GM21723 (cell line): ENCODE measurements around the gene ME3.

Experiments used
- ATAC-seq: cut with Tn5 transposase; IDR thresholded peaks from one replicate; pipeline ENCODE4 v1.9.1; 2021; ENCODE audit warnings: mild to moderate bottlenecking, moderate library complexity; ENCODE audit not compliant: unreplicated experiment

Gene ME3

DNA sequence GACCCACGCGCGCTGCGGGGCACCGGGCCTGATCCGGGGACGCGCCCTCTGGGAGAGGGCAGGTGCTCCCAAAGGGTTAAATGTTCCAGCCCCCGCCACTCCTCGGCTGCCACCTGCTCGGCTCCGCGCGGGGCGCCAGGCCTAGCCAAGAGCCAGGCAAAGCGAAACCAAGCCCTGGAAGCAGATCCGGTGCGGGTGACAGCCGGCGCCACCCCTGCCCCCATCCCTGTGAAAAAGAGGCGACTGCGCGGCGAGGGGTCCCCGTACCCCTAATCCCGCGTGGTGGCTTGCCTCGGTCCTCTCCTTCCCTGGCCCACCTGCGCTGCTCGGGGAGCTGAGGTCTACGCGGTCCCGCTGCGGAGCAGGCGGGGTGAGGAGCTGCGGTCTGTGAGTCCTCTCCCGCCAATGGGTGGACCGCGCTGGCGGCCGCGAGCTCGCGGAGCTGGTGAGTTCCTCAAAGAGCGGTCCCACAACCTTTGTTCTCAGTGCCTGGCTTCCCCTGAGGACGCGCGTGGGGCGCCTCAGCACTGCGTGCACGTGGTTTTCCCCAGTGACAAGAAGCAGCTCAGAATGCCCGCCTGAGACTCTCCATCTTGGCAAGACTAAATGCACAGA lies at the start of gene ME3:
Gene ME3, minus strand, starts transcription at position 610 of the 615 bp plus-strand sequence.
- ATAC-seq, result peak; percentile 50

DNA sequence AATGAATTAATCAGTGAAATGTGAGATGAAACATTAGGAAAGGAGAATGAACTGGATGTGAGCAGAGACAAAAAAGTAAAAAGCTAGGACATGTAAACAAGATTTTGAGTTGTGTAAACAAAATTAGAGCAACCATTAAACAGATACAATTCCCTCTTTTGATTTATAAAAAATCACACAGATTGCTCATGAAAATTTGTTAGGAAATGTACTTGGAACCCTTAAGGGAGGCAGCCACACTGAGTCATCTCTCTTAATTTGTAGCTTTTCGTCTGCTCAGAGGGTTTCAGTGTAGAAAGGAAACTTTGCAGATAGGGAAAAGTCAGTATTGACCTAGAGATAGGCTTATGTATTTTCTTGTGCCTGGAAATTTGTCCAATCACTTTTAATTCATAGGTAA lies 49.6 kb upstream of the ME3 start:
- ATAC-seq, result no peak

DNA sequence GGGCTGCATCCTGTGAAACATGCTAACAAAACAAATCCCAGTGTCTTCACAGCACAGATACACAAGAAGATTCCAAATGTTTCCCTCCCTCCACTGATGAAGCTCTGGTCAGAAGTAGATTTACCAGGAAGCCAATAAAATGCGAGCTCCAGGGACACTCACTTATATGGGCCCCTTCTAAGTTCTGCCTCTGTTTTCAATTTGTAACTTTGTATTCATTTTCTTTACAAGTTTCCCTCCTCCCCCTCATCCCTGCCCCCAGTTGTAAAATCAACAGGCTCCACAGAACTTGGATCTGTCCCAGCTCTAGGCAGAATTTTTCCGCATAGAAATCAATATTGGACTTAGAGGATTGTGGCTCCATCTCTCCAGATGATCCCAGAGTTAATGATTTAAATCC lies 48.1 kb upstream of the ME3 start:
- no peak for ATAC-seq

DNA sequence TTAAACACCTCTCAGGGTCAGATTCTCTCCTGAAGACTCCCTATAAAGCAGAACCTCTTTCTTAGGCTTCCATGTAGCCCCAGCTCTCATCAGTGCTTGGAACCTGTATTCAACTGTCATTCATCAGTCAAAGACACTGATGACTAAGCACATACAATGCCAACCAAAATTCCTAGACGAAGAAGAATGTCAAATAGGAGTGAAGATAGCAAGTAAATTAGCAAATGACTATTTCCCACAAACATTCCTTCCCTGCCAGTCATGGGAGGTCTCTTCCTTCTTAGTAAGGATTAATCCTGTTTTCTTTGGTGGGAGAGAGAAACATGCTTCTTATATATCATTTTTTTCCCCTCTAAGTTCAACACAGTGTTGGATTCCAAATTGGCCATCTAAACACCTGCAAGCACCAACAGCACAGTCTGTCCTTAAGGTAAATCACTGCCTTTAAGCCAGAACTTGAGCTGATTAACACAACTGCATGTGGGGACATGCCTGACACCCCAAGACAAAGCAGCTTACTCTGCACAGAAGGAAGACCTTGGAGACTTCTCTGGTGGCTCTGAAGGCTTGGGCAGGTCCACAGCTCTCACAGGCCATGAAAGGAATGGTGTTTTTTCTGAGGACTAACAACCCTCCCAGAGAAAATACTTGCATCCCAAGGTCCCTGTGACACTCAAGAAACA lies 47.5 kb upstream of the ME3 start:
- ATAC-seq, result no peak

DNA sequence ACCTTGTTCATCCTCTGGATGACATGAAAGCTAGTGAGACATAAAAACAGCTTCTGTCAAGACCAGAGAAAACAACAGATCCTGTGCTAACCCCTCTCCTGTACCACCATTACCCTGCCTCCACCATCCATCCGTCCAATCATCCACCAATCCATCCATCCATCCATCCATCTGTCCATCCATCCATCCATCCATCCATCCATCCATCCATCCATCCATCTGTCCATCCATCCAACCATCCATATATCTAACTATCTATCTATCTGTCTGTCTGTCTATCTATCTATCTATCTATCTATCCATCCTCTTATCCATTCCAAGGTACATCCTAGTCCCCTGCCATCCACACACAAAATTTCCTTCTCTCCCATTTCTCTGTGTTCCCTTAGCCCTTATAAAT lies 46.6 kb upstream of the ME3 start:
- ATAC-seq, result no peak

DNA sequence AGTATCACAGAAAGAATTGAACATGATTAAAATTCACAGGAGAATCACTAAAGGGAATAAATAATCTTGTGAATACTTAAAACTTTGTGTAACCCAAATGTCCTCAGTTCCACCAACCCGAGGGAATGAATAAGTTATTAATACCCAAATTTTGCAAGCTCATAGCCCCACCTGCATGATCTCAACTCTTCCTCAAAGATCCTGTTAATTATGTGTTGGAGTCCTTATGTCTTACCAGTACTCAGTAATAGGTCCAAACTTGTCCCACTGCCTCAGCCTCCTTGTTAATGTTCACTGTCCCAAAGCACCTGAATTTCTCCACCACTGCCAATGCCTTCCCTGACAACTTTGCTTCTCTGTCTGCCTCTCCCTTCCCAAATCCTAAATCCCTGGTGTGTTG lies 46.1 kb upstream of the ME3 start:
- no peak for ATAC-seq

DNA sequence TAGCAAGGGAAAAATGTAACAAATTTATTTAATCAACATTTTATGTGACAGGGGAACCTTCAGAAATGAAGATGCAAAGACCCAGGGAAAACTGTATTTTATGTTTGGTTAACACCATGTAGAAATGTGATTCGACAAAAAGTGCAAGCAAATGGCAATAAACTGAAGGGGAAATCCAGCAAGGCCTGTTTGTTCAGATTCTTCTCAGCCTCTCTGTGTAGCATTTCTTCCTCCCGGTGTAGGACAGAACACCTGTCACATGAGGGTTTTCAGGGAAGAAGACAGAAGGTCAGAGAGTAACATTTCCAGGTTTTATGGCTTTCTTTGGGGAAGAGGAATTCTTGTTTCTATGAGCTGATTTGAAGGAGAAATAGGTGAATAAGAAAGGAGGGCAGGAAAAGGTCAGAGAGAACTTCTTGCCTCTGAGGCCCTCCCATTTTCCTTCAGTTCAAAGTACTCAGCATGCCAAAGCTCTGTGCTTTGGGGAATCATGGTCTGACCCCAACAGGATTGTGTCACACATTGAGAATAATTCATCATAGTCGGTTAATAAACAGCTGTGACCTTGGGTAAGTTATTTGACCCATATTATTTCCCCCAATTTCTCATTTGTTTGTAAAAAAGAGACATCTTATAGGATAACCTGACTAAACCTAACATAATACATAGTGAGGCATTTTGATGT lies 45.5 kb upstream of the ME3 start:
- no peak for ATAC-seq

DNA sequence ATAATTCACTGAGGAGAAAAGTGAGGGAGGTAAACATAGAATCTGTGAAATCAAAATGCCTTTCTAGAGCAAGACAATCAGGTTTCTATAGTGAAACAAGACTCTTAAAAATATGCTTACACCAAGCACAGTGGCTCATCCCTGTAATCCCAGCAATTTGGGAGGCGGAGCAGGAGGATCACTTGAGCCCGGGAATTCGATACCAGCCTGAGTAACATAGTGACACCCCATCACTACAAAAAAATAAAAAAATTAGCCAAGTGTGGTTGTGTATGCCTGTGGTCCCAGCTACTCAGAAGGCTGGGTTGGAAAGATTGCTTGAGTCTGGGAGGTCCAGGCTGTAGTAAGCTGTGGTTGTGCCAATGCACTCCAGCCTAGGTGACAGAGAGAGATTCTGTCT lies 43.2 kb upstream of the ME3 start:
- ATAC-seq, result no peak

DNA sequence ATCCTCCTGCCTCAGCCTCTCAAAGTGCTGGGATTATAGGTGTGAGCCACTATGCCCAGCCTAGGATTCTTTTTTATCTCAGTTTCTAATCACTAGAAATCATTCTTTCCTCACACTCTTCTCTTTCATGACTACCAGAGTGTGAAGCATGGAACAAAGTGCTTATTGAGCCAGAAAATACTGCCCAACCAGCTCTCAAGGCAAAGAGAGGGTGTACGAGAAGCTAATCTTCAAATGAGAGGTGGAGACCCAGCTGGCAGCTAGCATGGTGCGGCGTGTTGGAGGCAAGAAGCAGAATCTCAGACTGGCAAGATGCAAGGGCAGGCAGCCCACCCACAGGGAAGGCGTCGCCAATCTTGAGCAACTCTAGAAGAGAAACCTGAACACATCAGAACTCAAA lies 41.1 kb upstream of the ME3 start:
- no peak for ATAC-seq

DNA sequence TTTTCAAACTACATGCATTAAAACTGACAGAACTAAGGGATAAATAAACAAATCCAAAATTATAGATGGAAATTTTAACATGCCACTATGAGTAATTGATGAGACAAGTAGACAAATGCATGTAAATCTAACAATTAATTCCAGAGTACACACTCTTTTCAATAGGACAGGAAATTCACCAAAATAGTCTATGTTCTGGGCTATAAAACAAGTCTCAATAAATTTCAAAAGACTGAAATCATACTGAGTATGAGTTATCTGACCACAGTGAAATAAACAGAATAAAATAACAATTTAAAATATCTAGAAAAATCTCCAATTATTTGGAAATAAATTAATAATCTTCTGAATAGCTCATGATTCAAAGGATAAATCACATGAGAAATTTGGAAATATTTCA lies 38.5 kb upstream of the ME3 start:
- no peak for ATAC-seq

DNA sequence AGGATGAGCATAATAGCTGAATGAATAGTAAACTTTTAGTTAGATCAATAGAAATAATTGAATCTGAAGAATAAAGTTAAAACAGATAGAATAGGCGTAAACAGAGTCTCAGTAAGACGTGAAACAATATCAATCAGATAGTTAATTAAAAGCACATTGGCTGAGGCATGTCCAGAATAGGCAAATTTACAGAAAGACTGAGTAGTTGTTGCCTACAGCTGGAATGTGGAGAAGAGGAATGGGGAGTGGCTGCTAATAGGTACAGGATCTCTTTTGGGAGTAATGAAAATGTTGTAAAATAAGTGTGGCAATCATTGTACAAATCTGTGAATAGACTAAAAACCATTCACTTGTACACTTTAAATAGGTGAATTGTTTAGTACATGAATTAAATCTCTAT lies 36.3 kb upstream of the ME3 start:
- no peak for ATAC-seq

DNA sequence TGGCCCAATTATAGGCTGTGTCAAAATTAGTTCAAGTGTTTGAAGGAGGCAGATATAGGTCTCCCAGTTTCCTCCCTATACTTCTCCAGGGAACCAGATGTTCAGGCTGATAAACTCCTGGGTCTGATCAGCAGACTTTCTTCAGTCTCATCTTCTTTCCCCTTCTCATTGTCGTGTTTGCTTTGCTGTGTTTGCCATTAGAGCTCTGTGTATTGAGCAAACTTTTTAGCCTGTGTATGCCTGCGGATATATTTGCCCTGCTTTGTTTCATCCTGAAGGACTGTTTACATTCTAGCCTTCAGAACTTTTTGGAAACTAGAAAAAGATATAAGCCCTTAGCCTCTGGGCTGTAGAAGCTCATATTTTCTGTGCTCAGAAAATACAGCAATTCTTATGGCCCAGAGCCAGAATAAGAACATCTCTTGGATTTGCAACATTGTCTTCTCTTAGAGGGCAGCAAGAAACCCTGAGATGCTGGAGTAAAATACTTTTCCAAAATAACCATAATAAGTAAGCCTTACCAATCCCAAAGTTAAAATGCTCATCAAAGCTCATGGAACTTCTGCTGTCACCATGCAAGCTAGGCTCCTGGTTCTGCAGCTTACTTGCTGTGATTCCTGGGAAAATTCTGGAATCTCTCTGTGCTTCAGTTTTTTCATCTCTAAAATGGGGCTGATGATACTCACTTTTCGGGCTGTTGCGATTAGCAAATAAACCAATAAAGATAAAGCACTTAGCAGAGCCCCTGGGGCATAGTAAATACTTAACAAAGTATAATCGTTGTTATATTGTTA lies 34.1 kb upstream of the ME3 start:
- no peak for ATAC-seq

DNA sequence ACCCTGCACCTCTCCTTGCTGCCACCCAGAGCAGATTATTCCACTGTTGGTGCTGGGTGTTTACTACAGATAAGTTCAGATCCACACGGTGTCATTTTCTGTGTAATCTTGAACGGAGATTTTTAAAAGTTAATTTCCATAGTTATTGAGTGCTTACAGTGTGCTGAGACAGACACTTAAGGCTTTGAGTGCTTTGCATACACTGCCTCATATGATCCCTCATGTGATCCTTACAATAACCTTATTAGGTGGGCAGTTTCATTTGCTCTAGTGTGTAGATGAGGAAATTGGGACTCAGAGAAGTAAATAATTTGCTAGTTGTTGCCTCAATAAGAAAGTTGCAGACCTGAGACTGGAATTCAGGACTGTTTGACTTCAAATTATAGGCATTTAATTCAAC lies 32.3 kb upstream of the ME3 start:
- ATAC-seq, result no peak

DNA sequence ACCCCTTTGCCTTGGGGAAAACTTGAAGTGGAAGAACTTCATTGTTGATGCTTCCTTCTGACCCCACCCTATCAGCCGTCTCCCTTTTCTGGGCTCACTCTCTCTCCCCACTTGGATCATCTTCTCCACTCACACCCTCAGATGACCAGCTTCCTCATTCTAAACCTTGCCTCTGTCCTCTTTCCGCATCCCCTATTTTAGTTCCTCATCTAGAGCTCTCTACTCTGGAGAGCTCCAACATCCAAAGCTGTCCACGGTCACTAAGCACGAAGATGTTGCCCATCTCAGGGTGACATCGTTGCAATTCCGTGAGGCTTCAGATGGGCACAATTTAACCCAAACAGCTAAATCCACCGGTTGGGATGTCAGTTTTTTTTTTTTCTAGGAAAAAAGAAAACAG lies 31.6 kb upstream of the ME3 start:
- no peak for ATAC-seq

DNA sequence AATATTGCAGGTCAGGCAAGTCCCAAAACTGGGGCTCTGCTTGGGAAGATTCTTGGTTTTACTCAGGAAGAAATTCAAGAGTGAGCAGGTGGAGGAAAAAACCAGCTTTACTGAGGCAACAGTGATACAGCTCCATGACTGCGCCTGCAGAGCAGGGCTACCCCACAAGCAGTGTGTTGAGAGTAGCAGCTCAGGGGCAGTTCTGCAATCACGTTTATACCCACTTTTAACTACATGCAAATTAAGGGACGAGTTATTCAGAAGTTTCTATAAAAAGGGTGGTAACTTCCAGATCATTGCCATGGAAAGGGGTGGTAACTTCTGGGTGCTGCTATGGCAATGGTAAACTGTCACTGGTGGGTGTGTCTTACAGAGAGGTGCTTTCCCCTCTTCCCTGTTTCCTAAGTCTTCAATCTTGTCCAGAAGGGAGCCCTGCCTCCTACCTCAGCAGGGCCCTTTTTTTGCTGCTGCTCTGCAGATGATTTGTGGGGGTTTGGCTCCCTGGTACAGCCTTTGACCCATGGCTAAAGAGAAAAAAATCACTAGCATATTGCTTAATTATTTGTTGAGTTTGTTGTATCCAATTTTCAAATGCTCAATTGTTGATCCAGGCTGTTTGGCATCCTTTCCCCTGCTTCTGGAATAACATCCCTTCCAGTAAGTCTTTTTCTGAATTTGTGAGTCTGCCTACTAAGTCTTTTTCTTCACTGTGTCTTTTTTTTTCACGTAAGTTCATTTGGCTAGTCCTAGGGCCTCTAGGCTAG lies 30.0 kb upstream of the ME3 start:
- no peak for ATAC-seq

DNA sequence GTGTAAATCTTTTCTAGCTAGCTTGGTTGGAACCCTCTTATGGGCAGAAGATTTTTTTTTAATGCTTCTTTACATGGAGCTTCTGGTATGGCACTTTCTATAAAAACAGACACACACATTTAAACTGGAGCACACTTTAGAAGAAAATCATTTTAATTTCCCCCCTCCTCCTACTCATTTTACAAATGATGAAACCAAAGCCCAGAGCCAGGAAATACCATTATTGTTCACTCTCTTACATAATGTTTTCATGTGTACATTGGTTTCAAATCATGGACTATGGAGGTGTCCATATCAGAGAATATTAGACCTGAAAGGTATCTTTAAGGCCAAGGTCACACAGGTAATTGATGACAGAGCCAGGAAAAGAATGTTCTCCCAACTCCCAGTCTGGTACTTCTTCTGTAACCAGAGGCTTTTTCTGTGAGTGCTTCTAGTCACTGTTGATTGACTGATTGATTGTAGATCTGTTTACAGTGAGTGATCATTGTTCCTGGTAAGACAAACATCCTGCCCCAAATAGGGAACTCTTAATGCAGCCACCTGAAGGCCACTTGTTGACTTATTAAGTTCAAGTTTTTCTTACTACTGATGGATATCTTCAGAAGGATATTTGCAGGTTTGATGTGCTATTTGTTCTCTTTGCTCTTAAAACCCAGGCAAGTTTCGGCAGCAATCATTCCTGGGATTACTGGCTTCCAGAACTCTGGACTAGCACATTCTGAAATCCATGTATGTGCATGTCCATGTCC lies 26.8 kb upstream of the ME3 start:
- ATAC-seq, result no peak

DNA sequence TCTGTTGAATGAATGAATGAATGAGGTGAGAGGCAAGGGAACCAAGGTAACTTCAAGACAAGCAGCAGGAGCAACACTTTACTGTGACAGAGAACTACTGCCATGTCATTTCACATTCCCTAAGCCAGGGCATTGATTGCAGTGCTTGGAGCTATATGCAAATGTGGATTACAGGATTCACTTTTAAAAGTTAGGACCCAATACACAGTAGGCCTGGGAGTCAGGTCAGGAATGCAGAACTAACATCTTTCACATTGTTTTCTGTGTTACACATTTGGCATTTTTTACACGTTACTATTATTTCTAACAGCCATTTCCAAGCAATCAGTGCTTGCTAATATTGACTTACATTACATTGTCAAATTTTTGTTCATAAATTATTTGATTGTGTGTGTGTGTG lies 26.2 kb upstream of the ME3 start:
- no peak for ATAC-seq

DNA sequence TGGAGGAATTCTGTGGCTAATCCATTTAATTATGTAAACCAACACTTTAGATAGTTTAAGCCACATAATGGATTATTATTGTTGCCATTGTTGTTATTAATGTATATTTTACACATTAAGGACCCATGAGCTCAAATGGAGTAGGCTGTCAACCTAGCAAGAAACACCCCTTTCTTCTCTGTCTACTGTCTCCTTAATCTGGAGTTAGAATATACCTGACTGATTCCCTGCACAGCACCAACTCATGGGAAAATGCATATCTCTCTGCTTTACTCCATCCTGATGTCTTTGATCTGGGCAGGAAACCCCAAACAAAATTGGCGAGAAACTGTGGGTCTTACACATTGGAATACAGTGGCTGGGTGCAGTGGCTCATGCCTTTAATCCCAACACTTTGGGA lies 24.0 kb upstream of the ME3 start:
- no peak for ATAC-seq

DNA sequence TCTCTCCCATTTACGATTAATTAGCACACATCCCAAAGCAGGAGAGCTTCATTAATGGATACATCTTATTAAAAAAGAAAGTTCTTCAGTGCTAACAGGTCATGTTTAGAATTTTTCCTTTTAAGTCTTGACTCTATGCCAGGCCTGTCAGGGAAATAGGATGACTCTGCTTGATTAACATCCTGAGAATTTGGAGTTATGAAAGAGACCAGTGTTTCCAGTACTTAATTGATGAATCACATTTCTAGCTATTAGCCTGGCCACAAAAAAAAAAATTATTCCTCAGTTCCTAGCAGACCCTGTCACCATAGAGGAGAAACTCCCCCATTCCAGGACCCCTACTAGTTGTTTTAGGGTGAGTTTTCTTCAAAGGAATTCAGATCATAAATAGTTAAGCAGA lies 23.6 kb upstream of the ME3 start:
- ATAC-seq, result no peak

DNA sequence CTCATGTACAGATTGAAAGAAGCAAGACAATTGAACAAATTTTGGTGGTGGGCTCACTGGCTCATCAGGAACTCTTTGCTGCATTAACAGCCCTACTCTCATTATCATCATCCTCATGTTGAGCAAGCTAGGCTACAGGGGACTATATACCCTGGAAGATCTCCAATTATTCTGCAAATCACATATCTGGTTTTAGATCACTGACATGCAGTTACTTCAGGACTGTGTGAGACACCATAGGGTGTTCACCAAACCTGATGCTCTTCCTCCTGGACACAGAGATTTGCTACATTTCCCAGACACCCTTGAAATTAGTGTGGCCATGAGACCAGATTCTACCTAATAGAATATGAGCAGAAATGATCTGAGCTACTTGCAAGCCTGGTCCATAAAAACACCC lies 23.0 kb upstream of the ME3 start:
- ATAC-seq, result no peak
